GM23248 (cell line): ENCODE measurements around the gene METTL23.

ENCODE experiments used
- EZH2 ChIP-seq: fragments of 200-600 bp; sonication (generic); IDR thresholded peaks from 2 replicates; pipeline ENCODE4 v1.6.1; 2018; ENCODE audit warnings: antibody characterized with exemption, mild to moderate bottlenecking; ENCODE audit not compliant: insufficient read depth, poor library complexity, severe bottlenecking
- EZH2phosphoT487 ChIP-seq: fragments of 200-600 bp; sonication (generic); IDR thresholded peaks from 2 replicates; pipeline ENCODE4 v1.6.1; 2018; ENCODE audit warnings: antibody characterized with exemption, moderate library complexity, mild to moderate bottlenecking, low read depth; ENCODE audit not compliant: insufficient read depth

GRCh38 chr17:76758570-76758969 lies 31.9 kb downstream of the METTL23 start:
- TF ChIP-seq EZH2 (no peak), EZH2phosphoT487 (no peak)
